Endothelial cell of umbilical vein (primary cell): ENCODE measurements around the gene ARFGAP3.

Experiments used
- CTCF ChIP-seq, 2 donors: IDR thresholded peaks; 1 replicate in 1 of 2; 2 replicates in 1 of 2; pipeline ENCODE4 v1.5.1; 2011; ENCODE audit warnings: low read length in 2 of 2, mild to moderate bottlenecking in 2 of 2, moderate library complexity in 2 of 2, control low read depth in 1 of 2, inconsistent platforms in 1 of 2, low read depth in 1 of 2; ENCODE audit not compliant: insufficient read depth in 1 of 2; ENCODE audit errors: extremely low read depth in 1 of 2
- EZH2 ChIP-seq: IDR thresholded peaks from 2 replicates; pipeline ENCODE4 v1.6.1; 2012; ENCODE audit warnings: borderline replicate concordance, low read depth, mild to moderate bottlenecking, moderate library complexity, low read length, inconsistent platforms; ENCODE audit not compliant: severe bottlenecking
- MAX ChIP-seq: IDR thresholded peaks from 2 replicates; pipeline ENCODE4 v1.6.1; 2011; ENCODE audit not compliant: insufficient read depth, insufficient read length
- POLR2AphosphoS5 ChIP-seq: IDR thresholded peaks from 2 replicates; pipeline ENCODE4 v1.6.1; 2012; ENCODE audit warnings: low read depth, mild to moderate bottlenecking, control low read depth, low read length, moderate library complexity; ENCODE audit not compliant: insufficient read depth

GRCh38 chr22:42883121-42883520, 26.0 kb upstream of the ARFGAP3 start:
- TF ChIP-seq CTCF (IDR thresholded peaks at IDR 0.05; ENCODE audit: extremely low read depth in 1 of 2, insufficient read depth in 1 of 2, low read depth in 1 of 2, low read length in 2 of 2) (no peak), POLR2AphosphoS5 (no peak), EZH2 (no peak), MAX (no peak)
